Spleen (tissue), 3 donors: ENCODE results near the gene CXXC5.

Experiments used
- POLR2A ChIP-seq, 3 donors: fragments of 450-650 bp; IDR thresholded peaks; one replicate each; pipeline ENCODE4 v1.5.1; 2017; ENCODE audit warnings: antibody characterized with exemption in 3 of 3, mild to moderate bottlenecking in 1 of 3
- POLR2AphosphoS5 ChIP-seq, 3 donors: sonication (generic); formaldehyde crosslinking; IDR thresholded peaks; one replicate each; pipeline ENCODE4 v1.5.1; 2017; ENCODE audit warnings: antibody characterized with exemption in 3 of 3

- TF ChIP-seq POLR2AphosphoS5 (IDR thresholded peaks at IDR 0.05) (peak in 1 of 3 donors; percentile 22), POLR2A (IDR thresholded peaks at IDR 0.05) (no peak)
Measured at GRCh38 chr5:139705655-139706587, 57.8 kb downstream of the CXXC5 start.
